Right ventricle myocardium superior (tissue), 1 donor: Measurements from ENCODE around the gene CC2D2B. TPM values are rescaled to one million over a fixed set of nuclear protein-coding genes. Genes with fewer than 3 reads are reported as not detected.
"Not testable (repeated sequence)": the region's sequence is repeated elsewhere in the genome, so short reads cannot be mapped to it uniquely, and the experiment has no call there.

Experiments
- ATAC-seq: fragments of 200-7000 bp; cut with Tn5 transposase; one replicate; pipeline ENCODE4 v1.9.1; 2020; ENCODE audit warnings: mild to moderate bottlenecking; ENCODE audit not compliant: poor library complexity
- DNase-seq: peaks from one replicate; pipeline ENCODE4 v3.0.0-alpha.2; 2020
- intact Hi-C: fragments of 100-400 bp; cut with DNase I; formaldehyde crosslinking; loops from one replicate; pipeline ENCODE4 v1.11.2; 2022
- microRNA-seq: library from miRNA; unstranded; fragments of <30 nt; microRNA quantifications from one replicate; pipeline ENCODE4 v1.2.0, GENCODE V29; 2020
- total RNA-seq: library from RNA; stranded (reverse); fragmentation: NEBNext Ultra II Directional; extraction: Animal tissue kit (Norgen Biotek cat#: 25700); gene quantifications from one replicate; pipeline ENCODE4 v1.2.1, GENCODE V29; 2021
- donor health status: DM: no; HTN: yes; CAD: no; lungs with severe emphysema.

CC2D2B gene
- total RNA-seq, 1 donor from 2014 or later, result 0.13 TPM

DNA sequence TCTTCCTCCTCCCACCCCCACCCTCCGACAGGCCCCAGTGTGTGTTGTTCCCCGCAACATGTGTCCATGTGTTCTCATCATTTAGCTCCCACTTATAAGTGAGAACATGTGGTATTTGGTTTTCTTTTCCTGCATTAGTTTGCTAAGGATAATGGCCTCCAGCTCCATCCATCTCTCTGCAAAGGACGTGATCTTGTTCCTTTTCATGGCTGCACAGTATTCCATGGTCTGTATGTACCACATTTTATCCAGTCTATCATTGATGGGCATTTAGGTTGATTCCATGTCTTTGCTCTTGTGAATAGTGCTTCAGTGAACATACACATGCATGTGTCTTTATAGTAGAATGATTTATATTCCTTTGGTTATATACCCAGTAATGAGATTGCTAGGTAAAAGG lies 140.2 kb downstream of the CC2D2B start:
- intact Hi-C loops, DNase-seq, ATAC-seq: not testable (repeated sequence)

DNA sequence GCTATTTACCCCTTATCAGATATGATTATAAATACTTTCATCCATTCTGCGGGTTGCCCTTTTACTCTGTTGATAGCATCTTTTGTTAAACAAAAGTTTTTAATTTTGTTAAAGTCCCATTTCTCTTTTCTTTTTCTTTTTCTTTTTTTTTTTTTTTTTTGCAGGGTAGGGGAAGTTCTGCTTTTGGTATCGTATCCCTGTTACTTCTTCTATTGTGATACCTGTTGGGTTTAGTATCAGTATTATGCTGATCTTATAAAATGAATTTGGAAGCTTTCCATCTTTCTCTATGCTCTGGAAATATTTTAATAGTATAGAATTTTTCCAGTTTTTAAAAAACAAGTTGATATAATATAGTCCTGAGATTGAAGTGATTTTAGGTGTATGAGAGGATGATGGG lies 141.6 kb downstream of the CC2D2B start:
- intact Hi-C loops, result no loop called here
- ATAC-seq, result no peak
- no peak for DNase-seq

DNA sequence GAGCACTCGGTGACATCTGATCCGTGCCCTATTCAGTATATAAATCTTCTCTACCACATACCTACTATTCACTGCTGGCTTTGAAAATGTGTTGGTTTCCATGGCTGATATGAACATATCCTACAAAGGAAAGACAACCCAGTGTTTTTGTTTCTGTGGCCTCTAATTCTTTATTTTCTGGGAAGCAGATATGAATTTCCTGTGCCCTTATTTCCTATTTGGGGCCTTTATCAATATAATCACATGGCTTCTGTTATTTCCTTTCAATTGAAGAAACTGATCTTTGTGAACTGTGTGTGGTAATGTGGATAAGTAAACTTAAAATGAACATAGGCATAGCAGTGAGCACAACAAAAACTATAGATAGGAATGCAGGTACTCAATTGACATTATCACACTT lies 146.2 kb downstream of the CC2D2B start:
- intact Hi-C loops, result no loop called here
- ATAC-seq (no peak), DNase-seq (no peak)

GRCh38 chr10:96056787-96057186 lies 149.0 kb downstream of the CC2D2B start:
- intact Hi-C loops, result no loop called here
- ATAC-seq (no peak), DNase-seq (no peak)

DNA sequence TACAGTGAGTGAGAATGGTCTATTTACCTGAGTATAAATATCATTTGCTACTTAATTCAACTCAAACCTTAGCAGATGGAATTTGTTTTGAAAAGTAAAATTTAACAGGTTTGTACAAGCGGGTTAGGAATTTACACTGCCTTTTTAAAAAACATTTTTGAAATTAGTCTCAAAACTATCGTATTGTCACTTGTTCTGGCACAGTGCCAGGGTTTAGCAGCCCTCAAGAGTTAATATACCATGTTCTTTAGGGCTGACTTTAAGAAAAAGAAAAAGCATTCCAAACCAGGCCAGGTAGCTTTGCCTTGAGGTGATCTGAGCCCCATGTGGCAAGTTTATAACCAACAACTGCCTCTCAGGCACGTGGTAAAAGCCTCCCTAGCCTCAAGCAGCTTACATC lies 153.5 kb downstream of the CC2D2B start:
- DNase-seq (no peak), ATAC-seq (no peak)
- intact Hi-C loops, result no loop called here

- intact Hi-C loops, result no loop called here
- DNase-seq (no peak), ATAC-seq (no peak)
Observed at GRCh38 chr10:96072674-96073073, 164.9 kb downstream of the CC2D2B start.

GRCh38 chr10:96073722-96074121 lies 165.9 kb downstream of the CC2D2B start:
- no peak for ATAC-seq
- DNase-seq, result no peak
- intact Hi-C loops, result no loop called here

DNA sequence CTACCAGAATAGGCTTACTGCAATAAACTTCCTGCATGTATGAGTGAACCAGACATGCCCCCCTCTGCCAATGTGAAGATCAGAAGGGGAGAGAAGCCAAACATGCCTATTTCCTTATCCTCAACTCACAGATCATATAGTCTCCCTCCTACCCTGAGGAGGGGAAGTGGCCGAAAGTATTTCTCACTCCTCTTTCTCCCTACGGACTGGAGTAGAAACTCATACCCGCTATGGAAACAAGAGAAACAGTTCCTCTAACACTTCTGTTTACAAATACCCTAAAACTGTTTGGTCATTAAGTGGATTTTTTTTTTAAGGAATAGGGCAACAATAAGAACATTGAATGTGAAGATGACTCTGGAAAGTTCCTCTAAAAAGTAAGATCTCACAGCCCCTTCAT lies 167.0 kb downstream of the CC2D2B start:
- DNase-seq (no peak), ATAC-seq (no peak)
- intact Hi-C loops, result no loop called here

GRCh38 chr10:96075977-96076376 lies 168.2 kb downstream of the CC2D2B start:
- intact Hi-C loops, result no loop called here
- DNase-seq (no peak), ATAC-seq (no peak)

DNA sequence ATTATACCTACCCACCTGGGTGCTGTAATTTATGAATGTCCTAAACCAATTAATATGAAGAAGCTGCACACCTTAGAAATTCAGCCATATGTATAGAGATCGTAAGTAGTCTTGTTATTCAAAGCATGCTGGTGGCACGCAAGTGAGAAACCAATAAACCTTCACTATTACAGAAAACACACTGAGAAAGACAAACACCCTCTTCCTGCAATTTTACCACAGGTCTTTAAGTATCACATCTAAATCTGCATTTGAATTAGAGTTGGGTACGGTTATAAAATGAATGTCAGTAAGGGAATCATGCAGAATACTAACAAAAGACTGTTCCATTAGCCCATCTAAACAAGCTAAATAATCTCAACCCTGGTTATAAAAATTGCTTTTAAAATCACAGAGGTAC lies 169.4 kb downstream of the CC2D2B start:
- DNase-seq (no peak), ATAC-seq (no peak)
- intact Hi-C loops, result no loop called here

- ATAC-seq (peak; percentile 65), DNase-seq (no peak)
- intact Hi-C loops, result no loop called here
Observed at GRCh38 chr10:96082153-96082552, 174.4 kb downstream of the CC2D2B start.

Small RNA genes lying within 50 kb of the gene (microRNA-seq; reads per million reads assigned to microRNA genes)
- 18.4 reads per million, percentile 35 among the genes with 10 or more reads in this experiment for gene MIR3157

Other genes with a start within 250 kb of the CC2D2B start
- gene TCTN3, start 214.0 kb upstream of the CC2D2B start, total RNA-seq, result 8.5 TPM
- 6.0 TPM for gene ENTPD1, start 151.8 kb upstream of the CC2D2B start, total RNA-seq
- gene CCNJ, start 135.6 kb downstream of the CC2D2B start, total RNA-seq, result 2.4 TPM
- gene ZNF518A, start 222.3 kb downstream of the CC2D2B start, total RNA-seq, result 10.0 TPM